GM12874 (cell line): ENCODE measurements around the gene CACNB3.

Experiments
- CTCF ChIP-seq: IDR thresholded peaks from 2 replicates; pipeline ENCODE4 v1.5.1; 2011; ENCODE audit warnings: low read depth, mild to moderate bottlenecking, control low read depth, low read length, moderate library complexity; ENCODE audit not compliant: insufficient read depth

Gene CACNB3

GRCh38 chr12:48865281-48866051 is 47.2 kb downstream of the CACNB3 start, which contains the start of gene RND1:
RND1 (minus strand) TSS chr12:48865870; CDS start chr12:48865767, 103 bp downstream.
- no peak for TF ChIP-seq CTCF

- TF ChIP-seq CTCF = no peak
Measured at GRCh38 chr12:48866052-48866711, 47.9 kb downstream of the CACNB3 start.

- no peak for TF ChIP-seq CTCF
Measured at GRCh38 chr12:48868451-48868850, 50.2 kb downstream of the CACNB3 start.

- TF ChIP-seq CTCF = no peak
Measured at GRCh38 chr12:48869191-48869590, 50.9 kb downstream of the CACNB3 start.

- no peak for TF ChIP-seq CTCF
Measured at GRCh38 chr12:48873096-48873495, 54.8 kb downstream of the CACNB3 start.

- TF ChIP-seq CTCF = no peak
Measured at GRCh38 chr12:48875944-48876515, 57.7 kb downstream of the CACNB3 start.
